Measurements from ENCODE around the gene SKAP1. TPM values are rescaled to one million over a fixed set of nuclear protein-coding genes. Genes with fewer than 3 reads are reported as not detected.

The SKAP1 gene
- polyA plus RNA-seq, 1 of the 3 experiments (the other 2 are of a cell fraction): not detected

- Histone ChIP-seq H3K9me2 (no peaks in the 10 kb centered on the region), H2AFZ (ENCODE audit: low read depth) (no peak overlapping the region), H4K20me1 (ENCODE audit: insufficient read depth) (no peaks in the 10 kb centered on the region), H3K4me3 (ENCODE audit: low read depth in 2 of 2, low read length in 1 of 2) (no peak overlapping the region), H3K4me1 (ENCODE audit: control insufficient read depth in 1 of 2, insufficient read depth in 2 of 2, low read depth in 1 of 2, low read length in 1 of 2) (no peaks in the 10 kb centered on the region; a peak in 1 of 4 replicates), H3K79me2 (ENCODE audit: insufficient read depth) (no peaks in the 10 kb centered on the region), H3F3A (replicated peaks; ENCODE audit: insufficient read depth) (no peaks in the 10 kb centered on the region), H3K36me3 (replicated peaks in 1 of 2; ENCODE audit: control insufficient read depth in 1 of 2, insufficient read depth in 2 of 2, low read length in 1 of 2) (no peaks in the 10 kb centered on the region), H3K9ac (no peak overlapping the region), H3K27me3 (ENCODE audit: insufficient read depth) (peaks cover 92% of the 10 kb centered on the region), H3K4me2 (no peak overlapping the region), H3K27ac (ENCODE audit: low read depth in 2 of 2, low read length in 1 of 2) (no peak overlapping the region), H3K9me3 (no peaks in the 10 kb centered on the region)
- TF ChIP-seq, protein P1, sequence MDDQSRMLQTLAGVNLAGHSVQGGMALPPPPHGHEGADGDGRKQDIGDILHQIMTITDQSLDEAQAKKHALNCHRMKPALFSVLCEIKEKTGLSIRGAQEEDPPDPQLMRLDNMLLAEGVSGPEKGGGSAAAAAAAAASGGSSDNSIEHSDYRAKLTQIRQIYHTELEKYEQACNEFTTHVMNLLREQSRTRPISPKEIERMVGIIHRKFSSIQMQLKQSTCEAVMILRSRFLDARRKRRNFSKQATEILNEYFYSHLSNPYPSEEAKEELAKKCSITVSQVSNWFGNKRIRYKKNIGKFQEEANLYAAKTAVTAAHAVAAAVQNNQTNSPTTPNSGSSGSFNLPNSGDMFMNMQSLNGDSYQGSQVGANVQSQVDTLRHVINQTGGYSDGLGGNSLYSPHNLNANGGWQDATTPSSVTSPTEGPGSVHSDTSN (IDR thresholded peaks at IDR 0.05): no peak
- TF ChIP-seq ELF1 (IDR thresholded peaks at IDR 0.05): no peak
- TF ChIP-seq, protein P2, sequence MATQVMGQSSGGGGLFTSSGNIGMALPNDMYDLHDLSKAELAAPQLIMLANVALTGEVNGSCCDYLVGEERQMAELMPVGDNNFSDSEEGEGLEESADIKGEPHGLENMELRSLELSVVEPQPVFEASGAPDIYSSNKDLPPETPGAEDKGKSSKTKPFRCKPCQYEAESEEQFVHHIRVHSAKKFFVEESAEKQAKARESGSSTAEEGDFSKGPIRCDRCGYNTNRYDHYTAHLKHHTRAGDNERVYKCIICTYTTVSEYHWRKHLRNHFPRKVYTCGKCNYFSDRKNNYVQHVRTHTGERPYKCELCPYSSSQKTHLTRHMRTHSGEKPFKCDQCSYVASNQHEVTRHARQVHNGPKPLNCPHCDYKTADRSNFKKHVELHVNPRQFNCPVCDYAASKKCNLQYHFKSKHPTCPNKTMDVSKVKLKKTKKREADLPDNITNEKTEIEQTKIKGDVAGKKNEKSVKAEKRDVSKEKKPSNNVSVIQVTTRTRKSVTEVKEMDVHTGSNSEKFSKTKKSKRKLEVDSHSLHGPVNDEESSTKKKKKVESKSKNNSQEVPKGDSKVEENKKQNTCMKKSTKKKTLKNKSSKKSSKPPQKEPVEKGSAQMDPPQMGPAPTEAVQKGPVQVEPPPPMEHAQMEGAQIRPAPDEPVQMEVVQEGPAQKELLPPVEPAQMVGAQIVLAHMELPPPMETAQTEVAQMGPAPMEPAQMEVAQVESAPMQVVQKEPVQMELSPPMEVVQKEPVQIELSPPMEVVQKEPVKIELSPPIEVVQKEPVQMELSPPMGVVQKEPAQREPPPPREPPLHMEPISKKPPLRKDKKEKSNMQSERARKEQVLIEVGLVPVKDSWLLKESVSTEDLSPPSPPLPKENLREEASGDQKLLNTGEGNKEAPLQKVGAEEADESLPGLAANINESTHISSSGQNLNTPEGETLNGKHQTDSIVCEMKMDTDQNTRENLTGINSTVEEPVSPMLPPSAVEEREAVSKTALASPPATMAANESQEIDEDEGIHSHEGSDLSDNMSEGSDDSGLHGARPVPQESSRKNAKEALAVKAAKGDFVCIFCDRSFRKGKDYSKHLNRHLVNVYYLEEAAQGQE (IDR thresholded peaks at IDR 0.05; ENCODE audit: low read depth, low read length): no peak
- no peak for TF ChIP-seq EP300 (IDR thresholded peaks at IDR 0.05; ENCODE audit: borderline replicate concordance in 1 of 2, low read depth in 1 of 2, low read length in 1 of 2)
- TF ChIP-seq IRF3 (IDR thresholded peaks at IDR 0.05; ENCODE audit: low read depth, low read length): no peak
- TF ChIP-seq YY1 (IDR thresholded peaks at IDR 0.05; ENCODE audit: low read depth): no peak
- no peak for TF ChIP-seq JUND (IDR thresholded peaks at IDR 0.05)
- no peak for TF ChIP-seq FOSL2 (IDR thresholded peaks at IDR 0.05; ENCODE audit: borderline replicate concordance, low read depth)
- TF ChIP-seq TCF12 (IDR thresholded peaks at IDR 0.05): no peak
- TF ChIP-seq MEF2A (IDR thresholded peaks at IDR 0.05; ENCODE audit: borderline replicate concordance, low read depth): no peak
- TF ChIP-seq USF1 (IDR thresholded peaks at IDR 0.05; ENCODE audit: borderline replicate concordance, low read depth): no peak
- TF ChIP-seq ZBTB33 (IDR thresholded peaks at IDR 0.05; ENCODE audit: borderline replicate concordance, low read depth): no peak
- TF ChIP-seq RFX5 (IDR thresholded peaks at IDR 0.05; ENCODE audit: low read length): no peak
- TF ChIP-seq RCOR1 (IDR thresholded peaks at IDR 0.05; ENCODE audit: low read length): no peak
- POLR2A ChIA-PET: no interaction called here
- 30% methylated on average over 8 of the region's 8 CpGs for WGBS (ENCODE audit: low lambda C conversion rate)
- CTCF ChIA-PET: interaction anchor here (1.4 to 4.7 kb wide), 2 partner anchors 16 to 20 kb away, joined by 3 to 31 read pairs; no protein-coding TSS in a partner anchor
- no peak for DNase-seq
These were observed 10.0 kb upstream of the SKAP1 start for GRCh38 chr17:48439875-48440505.

Measured in SK-N-SH (cell line).